Panc1 (cell line): ENCODE results near the gene HOXA5.

Source experiments
- POLR2AphosphoS5 ChIP-seq: IDR thresholded peaks from 2 replicates; pipeline ENCODE4 v1.6.1; 2012; ENCODE audit warnings: mild to moderate bottlenecking, low read depth, low read length, moderate library complexity
- TF ChIP-seq, protein P1 (sequence below): fragments of 450-650 bp; IDR thresholded peaks from 2 replicates; pipeline ENCODE4 v1.5.1; 2017; ENCODE audit warnings: mild to moderate bottlenecking
- TF ChIP-seq, protein P2 (sequence below), 2 experiments: IDR thresholded peaks; 2 replicates each; pipeline ENCODE4 v1.6.1; 2011 to 2012; ENCODE audit warnings: low read depth in 2 of 2, control low read depth in 1 of 2, low read length in 1 of 2, mild to moderate bottlenecking in 1 of 2, moderate library complexity in 1 of 2; ENCODE audit not compliant: insufficient read depth in 1 of 2

DNA sequence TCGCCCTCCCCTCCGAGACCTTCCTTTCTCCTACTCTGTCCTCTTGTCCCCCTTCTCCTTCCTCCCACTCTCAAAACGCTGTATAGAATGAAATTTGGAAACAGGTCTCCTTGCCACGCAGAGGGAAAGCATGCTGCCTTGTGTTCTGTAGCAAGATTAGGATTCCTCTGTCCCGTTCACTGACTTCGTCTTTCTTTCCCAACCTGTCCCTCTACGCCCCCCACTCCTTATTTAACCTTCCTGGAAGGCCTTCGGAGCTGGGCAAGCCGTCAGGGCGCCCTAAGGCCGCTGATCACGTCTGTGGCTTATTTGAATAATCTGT is 20.5 kb upstream of the HOXA5 start:
- TF ChIP-seq, protein P1, sequence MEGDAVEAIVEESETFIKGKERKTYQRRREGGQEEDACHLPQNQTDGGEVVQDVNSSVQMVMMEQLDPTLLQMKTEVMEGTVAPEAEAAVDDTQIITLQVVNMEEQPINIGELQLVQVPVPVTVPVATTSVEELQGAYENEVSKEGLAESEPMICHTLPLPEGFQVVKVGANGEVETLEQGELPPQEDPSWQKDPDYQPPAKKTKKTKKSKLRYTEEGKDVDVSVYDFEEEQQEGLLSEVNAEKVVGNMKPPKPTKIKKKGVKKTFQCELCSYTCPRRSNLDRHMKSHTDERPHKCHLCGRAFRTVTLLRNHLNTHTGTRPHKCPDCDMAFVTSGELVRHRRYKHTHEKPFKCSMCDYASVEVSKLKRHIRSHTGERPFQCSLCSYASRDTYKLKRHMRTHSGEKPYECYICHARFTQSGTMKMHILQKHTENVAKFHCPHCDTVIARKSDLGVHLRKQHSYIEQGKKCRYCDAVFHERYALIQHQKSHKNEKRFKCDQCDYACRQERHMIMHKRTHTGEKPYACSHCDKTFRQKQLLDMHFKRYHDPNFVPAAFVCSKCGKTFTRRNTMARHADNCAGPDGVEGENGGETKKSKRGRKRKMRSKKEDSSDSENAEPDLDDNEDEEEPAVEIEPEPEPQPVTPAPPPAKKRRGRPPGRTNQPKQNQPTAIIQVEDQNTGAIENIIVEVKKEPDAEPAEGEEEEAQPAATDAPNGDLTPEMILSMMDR: no peak
- TF ChIP-seq POLR2AphosphoS5: no peak
- TF ChIP-seq, protein P2, sequence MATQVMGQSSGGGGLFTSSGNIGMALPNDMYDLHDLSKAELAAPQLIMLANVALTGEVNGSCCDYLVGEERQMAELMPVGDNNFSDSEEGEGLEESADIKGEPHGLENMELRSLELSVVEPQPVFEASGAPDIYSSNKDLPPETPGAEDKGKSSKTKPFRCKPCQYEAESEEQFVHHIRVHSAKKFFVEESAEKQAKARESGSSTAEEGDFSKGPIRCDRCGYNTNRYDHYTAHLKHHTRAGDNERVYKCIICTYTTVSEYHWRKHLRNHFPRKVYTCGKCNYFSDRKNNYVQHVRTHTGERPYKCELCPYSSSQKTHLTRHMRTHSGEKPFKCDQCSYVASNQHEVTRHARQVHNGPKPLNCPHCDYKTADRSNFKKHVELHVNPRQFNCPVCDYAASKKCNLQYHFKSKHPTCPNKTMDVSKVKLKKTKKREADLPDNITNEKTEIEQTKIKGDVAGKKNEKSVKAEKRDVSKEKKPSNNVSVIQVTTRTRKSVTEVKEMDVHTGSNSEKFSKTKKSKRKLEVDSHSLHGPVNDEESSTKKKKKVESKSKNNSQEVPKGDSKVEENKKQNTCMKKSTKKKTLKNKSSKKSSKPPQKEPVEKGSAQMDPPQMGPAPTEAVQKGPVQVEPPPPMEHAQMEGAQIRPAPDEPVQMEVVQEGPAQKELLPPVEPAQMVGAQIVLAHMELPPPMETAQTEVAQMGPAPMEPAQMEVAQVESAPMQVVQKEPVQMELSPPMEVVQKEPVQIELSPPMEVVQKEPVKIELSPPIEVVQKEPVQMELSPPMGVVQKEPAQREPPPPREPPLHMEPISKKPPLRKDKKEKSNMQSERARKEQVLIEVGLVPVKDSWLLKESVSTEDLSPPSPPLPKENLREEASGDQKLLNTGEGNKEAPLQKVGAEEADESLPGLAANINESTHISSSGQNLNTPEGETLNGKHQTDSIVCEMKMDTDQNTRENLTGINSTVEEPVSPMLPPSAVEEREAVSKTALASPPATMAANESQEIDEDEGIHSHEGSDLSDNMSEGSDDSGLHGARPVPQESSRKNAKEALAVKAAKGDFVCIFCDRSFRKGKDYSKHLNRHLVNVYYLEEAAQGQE (IDR thresholded peaks at IDR 0.05; ENCODE audit: insufficient read depth in 1 of 2, low read depth in 2 of 2, low read length in 1 of 2): no peak
